Measurements from ENCODE around the gene HOXD8. TPM values are rescaled to one million over a fixed set of nuclear protein-coding genes. Genes with fewer than 3 reads are reported as not detected.

Gene HOXD8
- total and polyA plus RNA-seq, 4 donors, result 0.34 to 1.6 (median 1.0) TPM

GRCh38 chr2:176095421-176095820, 34.1 kb upstream of the HOXD8 start:
- H3K36me3 ChIP-seq (ENCODE audit: control insufficient read depth in 4 of 4, insufficient read depth in 4 of 4, low read length in 4 of 4), result no peaks in the 10 kb centered on the region
- 17 to 19% methylated on average over 5 of the region's 5 CpGs for WGBS, 2 donors
- no peak for ATAC-seq (ENCODE audit: insufficient read depth, low FRiP score)

GRCh38 chr2:176096243-176096985, 33.1 kb upstream of the HOXD8 start:
- DNase-seq, result peak in 2 of 3 donors; percentile 52 to 80
- H3K36me3 ChIP-seq (ENCODE audit: control insufficient read depth in 4 of 4, insufficient read depth in 4 of 4, low read length in 4 of 4), result no peaks in the 10 kb centered on the region
- WGBS, 2 donors, result 5 to 9% methylated on average over 16 of the region's 16 CpGs
- peaks cover 0 to 22% (median 15%) of the 10 kb centered on the region in 5 donors for H3K4me1 ChIP-seq (ENCODE audit: control insufficient read depth in 5 of 5, insufficient read depth in 5 of 5, low read length in 5 of 5)
- H3K9me3 ChIP-seq (ENCODE audit: control insufficient read depth in 4 of 4, insufficient read depth in 3 of 4, low read length in 3 of 4), result peaks cover 0 to 12% (median 0%) of the 10 kb centered on the region in 4 donors
- no peak for ATAC-seq (ENCODE audit: insufficient read depth, low FRiP score)
- peaks cover 25 to 93% (median 86%) of the 10 kb centered on the region in 3 donors for H3K27me3 ChIP-seq (ENCODE audit: control insufficient read depth in 3 of 3, insufficient read depth in 3 of 3, low read length in 2 of 3)
- H3K27ac ChIP-seq (ENCODE audit: low read depth in 1 of 2, low read length in 1 of 2), result no peak overlapping the region
- no peak for TF ChIP-seq CTCF (IDR thresholded peaks at IDR 0.05; ENCODE audit: control extremely low read depth, extremely low read depth)
- no peak overlapping the region for H3K4me3 ChIP-seq
- no peak overlapping the region for H3K9ac ChIP-seq (ENCODE audit: insufficient read depth in 1 of 2, low read length in 2 of 2)

More at GRCh38 chr2:176095421-176095820, 34.1 kb upstream of the HOXD8 start:
- H3K27ac ChIP-seq (ENCODE audit: low read depth in 1 of 2, low read length in 1 of 2), result no peak overlapping the region
- peaks cover 0 to 22% (median 15%) of the 10 kb centered on the region in 5 donors for H3K4me1 ChIP-seq (ENCODE audit: control insufficient read depth in 5 of 5, insufficient read depth in 5 of 5, low read length in 5 of 5)
- H3K9me3 ChIP-seq (ENCODE audit: control insufficient read depth in 4 of 4, insufficient read depth in 3 of 4, low read length in 3 of 4), result peaks cover 0 to 17% (median 0%) of the 10 kb centered on the region in 4 donors
- TF ChIP-seq CTCF (IDR thresholded peaks at IDR 0.05; ENCODE audit: control extremely low read depth, extremely low read depth), result no peak
- no peak for DNase-seq
- no peak overlapping the region for H3K4me3 ChIP-seq
- no peak overlapping the region for H3K9ac ChIP-seq (ENCODE audit: insufficient read depth in 1 of 2, low read length in 2 of 2)
- H3K27me3 ChIP-seq (ENCODE audit: control insufficient read depth in 3 of 3, insufficient read depth in 3 of 3, low read length in 2 of 3), result peaks cover 25 to 93% (median 86%) of the 10 kb centered on the region in 3 donors

GRCh38 chr2:176096986-176097819, 32.3 kb upstream of the HOXD8 start:
- Histone ChIP-seq H3K9me3 (ENCODE audit: control insufficient read depth in 4 of 4, insufficient read depth in 3 of 4, low read length in 3 of 4) (peaks cover 0 to 14% (median 0%) of the 10 kb centered on the region in 4 donors), H3K27ac (ENCODE audit: low read depth in 1 of 2, low read length in 1 of 2) (no peak overlapping the region), H3K36me3 (ENCODE audit: control insufficient read depth in 4 of 4, insufficient read depth in 4 of 4, low read length in 4 of 4) (no peaks in the 10 kb centered on the region), H3K4me1 (ENCODE audit: control insufficient read depth in 5 of 5, insufficient read depth in 5 of 5, low read length in 5 of 5) (peaks cover 0 to 22% (median 15%) of the 10 kb centered on the region in 5 donors), H3K4me3 (no peak overlapping the region), H3K9ac (ENCODE audit: insufficient read depth in 1 of 2, low read length in 2 of 2) (no peak overlapping the region), H3K27me3 (ENCODE audit: control insufficient read depth in 3 of 3, insufficient read depth in 3 of 3, low read length in 2 of 3) (peaks cover 25 to 93% (median 86%) of the 10 kb centered on the region in 3 donors)
- peak; percentile 75 for TF ChIP-seq CTCF (IDR thresholded peaks at IDR 0.05; ENCODE audit: control extremely low read depth, extremely low read depth)
- peak; percentile 84 to 86 (median 86) for DNase-seq
- 2 to 3% methylated on average over 45 of the region's 45 CpGs for WGBS, 2 donors
- ATAC-seq (ENCODE audit: insufficient read depth, low FRiP score), result peak; percentile 88

Measured in lung (tissue), 12 donors.